Peyer's patch (tissue), 4 donors: ENCODE data around the gene LTBP2.

Experiments
- POLR2A ChIP-seq, 2 donors: fragments of 450-650 bp; IDR thresholded peaks; one replicate each; pipeline ENCODE4 v1.5.1; 2017; ENCODE audit warnings: antibody characterized with exemption in 2 of 2, mild to moderate bottlenecking in 2 of 2, moderate library complexity in 2 of 2
- TF ChIP-seq, protein P1 (sequence below), 6 experiments: fragments of 450-650 bp in 4 of 6; fragments of 200-600 bp in 2 of 6; sonication (generic) in 1 of 6; IDR thresholded peaks; one replicate each; pipeline ENCODE4 v1.5.1; 2017 to 2019; ENCODE audit warnings: antibody characterized with exemption in 6 of 6, mild to moderate bottlenecking in 3 of 6, moderate library complexity in 1 of 6

DNA sequence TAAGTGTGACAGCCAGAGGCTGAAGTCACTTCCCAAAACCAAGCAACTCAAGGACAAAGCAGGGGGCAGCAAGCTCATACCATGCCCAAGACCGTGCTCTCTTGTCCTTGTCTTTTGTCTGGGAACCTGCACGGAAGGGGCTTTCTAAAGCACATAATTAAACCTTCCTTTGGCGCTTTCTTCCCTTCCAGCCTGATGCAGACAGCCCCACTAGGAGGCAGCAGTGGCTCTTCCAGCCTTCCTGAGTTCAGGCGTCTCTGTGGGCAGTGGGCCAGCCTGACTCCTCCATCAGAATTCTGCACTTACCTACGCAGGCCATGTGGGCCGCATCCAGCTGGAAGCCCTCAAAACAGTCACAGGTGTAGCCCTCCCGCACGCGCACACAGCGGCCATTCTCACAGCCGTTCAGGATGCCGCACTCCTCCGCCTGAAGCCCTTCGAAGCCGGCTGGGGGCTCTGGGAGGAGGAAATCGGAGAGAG lies 110.9 kb downstream of the LTBP2 start:
- no peak for TF ChIP-seq POLR2A (IDR thresholded peaks at IDR 0.05)
- TF ChIP-seq, protein P1, sequence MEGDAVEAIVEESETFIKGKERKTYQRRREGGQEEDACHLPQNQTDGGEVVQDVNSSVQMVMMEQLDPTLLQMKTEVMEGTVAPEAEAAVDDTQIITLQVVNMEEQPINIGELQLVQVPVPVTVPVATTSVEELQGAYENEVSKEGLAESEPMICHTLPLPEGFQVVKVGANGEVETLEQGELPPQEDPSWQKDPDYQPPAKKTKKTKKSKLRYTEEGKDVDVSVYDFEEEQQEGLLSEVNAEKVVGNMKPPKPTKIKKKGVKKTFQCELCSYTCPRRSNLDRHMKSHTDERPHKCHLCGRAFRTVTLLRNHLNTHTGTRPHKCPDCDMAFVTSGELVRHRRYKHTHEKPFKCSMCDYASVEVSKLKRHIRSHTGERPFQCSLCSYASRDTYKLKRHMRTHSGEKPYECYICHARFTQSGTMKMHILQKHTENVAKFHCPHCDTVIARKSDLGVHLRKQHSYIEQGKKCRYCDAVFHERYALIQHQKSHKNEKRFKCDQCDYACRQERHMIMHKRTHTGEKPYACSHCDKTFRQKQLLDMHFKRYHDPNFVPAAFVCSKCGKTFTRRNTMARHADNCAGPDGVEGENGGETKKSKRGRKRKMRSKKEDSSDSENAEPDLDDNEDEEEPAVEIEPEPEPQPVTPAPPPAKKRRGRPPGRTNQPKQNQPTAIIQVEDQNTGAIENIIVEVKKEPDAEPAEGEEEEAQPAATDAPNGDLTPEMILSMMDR (IDR thresholded peaks at IDR 0.05) = peak in 5 of 6 experiments; percentile 20 to 38 (median 31)
